ENCODE data around the gene UBR3.
"Not testable (repeated sequence)": the region's sequence is repeated elsewhere in the genome, so short reads cannot be mapped to it uniquely, and the experiment has no call there.

UBR3 gene

GRCh38 chr2:169946092-169946491 is 118.8 kb downstream of the UBR3 start:
- no peak for DNase-seq (ENCODE audit: low read depth in 3 of 3, low spot score in 1 of 3)

- no peak for DNase-seq (ENCODE audit: low read depth in 3 of 3, low spot score in 1 of 3)
Observed at GRCh38 chr2:169946546-169946945, 119.3 kb downstream of the UBR3 start.

GRCh38 chr2:169955940-169956339 is 128.7 kb downstream of the UBR3 start:
- DNase-seq (ENCODE audit: low read depth in 3 of 3, low spot score in 1 of 3) = no peak

DNA sequence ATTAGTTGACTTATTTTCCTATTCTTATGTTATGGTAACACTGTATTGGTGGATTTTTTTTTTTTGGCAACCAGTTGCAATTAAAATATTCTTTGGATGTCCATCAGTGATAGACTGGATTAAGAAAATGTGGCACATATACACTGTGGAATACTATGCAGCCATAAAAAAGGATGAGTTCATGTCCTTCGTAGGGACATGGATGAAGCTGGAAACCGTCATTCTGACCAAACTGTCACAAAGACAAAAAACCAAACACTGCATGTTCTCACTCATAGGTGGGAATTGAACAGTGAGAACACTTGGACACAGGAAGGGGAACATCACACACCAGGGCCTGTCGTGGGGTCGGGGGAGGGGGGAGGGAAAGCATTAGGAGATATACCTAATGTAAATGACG is 130.0 kb downstream of the UBR3 start:
- not testable (repeated sequence) for DNase-seq (ENCODE audit: low read depth in 3 of 3, low spot score in 1 of 3)

- no peak for DNase-seq (ENCODE audit: low read depth in 3 of 3, low spot score in 1 of 3)
Observed at GRCh38 chr2:169961911-169962310, 134.7 kb downstream of the UBR3 start.

DNA sequence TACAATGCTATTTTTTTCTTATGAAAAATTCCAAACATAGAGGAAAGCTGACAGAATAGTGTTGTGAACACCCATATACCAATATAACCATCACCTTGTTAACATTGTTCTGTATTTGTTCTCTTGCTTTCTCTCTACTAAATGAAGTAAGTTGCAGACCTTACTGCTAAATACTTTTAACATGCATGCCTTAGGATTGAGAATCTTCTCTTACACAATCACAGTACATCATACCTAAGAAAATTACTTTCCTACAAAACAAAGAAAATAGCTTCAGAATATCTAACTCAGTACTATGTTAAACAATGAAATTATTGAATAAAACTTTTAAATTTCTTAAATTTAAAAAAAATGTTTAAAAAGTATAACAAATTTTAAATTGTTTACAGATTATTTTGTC is 136.5 kb downstream of the UBR3 start:
- DNase-seq (ENCODE audit: low read depth in 3 of 3, low spot score in 1 of 3) = no peak

- DNase-seq (ENCODE audit: low read depth in 3 of 3, low spot score in 1 of 3) = no peak
Observed at GRCh38 chr2:169964740-169965139, 137.5 kb downstream of the UBR3 start.

GRCh38 chr2:169965495-169965894 is 138.2 kb downstream of the UBR3 start:
- no peak for DNase-seq (ENCODE audit: low read depth in 3 of 3, low spot score in 1 of 3)

- no peak for DNase-seq (ENCODE audit: low read depth in 3 of 3, low spot score in 1 of 3)
Observed at GRCh38 chr2:169966454-169966853, 139.2 kb downstream of the UBR3 start.

GRCh38 chr2:169968743-169969142 is 141.5 kb downstream of the UBR3 start:
- no peak for DNase-seq (ENCODE audit: low read depth in 3 of 3, low spot score in 1 of 3)

DNA sequence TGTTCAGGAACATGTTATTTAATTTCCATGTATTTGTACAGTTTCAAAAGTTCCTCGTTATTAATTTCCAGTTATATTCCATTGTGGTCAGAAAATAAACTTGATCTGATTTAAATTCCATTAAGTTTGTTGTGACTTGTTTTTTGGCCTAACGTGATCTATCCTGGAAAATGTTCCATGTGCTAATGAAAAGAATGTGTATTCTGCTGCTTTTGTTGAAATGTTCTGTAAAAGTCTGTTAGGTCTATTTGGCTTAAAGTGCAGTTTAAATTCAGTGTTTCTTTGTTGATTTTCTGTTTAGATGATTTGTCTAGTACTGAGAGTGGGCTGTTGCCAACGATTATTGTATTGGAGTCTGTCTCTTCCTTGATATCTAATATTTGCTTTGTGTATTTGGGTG is 148.0 kb downstream of the UBR3 start:
- DNase-seq (ENCODE audit: low read depth in 3 of 3, low spot score in 1 of 3) = no peak

- DNase-seq (ENCODE audit: low read depth in 3 of 3, low spot score in 1 of 3) = no peak
Observed at GRCh38 chr2:169976335-169976851, 149.1 kb downstream of the UBR3 start.

- no peak for DNase-seq (ENCODE audit: low read depth in 3 of 3, low spot score in 1 of 3)
Observed at GRCh38 chr2:169977530-169977929, 150.3 kb downstream of the UBR3 start.

DNA sequence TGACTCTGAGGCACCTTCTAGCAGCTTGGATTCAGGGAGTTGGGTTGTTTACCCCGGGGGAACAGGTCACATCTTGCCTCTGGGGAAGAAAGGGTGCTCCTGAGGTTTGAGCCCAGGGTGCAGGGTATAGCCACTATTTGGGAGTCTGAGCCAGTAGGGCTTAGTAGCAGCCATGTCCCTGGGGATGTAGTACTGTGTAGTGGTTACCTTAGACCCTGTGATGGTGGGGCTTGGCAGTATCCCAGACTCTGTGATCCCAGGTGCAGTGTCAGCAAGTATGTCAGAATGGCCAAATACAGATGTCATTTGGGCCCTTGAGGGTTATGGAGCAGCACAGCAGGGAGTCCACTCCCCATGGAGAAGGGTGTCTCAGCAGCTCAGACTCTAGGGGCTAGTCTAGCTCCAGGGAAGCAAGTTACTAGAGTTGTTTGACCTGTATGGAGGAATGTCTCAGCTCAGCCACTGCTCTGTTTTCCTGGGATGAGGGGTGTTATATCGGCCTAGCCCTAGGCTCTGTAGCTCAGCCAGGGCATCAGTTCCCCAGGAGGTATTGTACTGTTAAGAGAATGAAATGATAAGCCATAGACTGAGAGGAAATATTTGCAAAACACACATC is 151.3 kb downstream of the UBR3 start:
- DNase-seq (ENCODE audit: low read depth in 3 of 3, low spot score in 1 of 3) = no peak

- no peak for DNase-seq (ENCODE audit: low read depth in 3 of 3, low spot score in 1 of 3)
Observed at GRCh38 chr2:169979025-169979424, 151.8 kb downstream of the UBR3 start.

- no peak for DNase-seq (ENCODE audit: low read depth in 3 of 3, low spot score in 1 of 3)
Observed at GRCh38 chr2:169980001-169980400, 152.7 kb downstream of the UBR3 start.

GRCh38 chr2:169980643-169981042 is 153.4 kb downstream of the UBR3 start:
- no peak for DNase-seq (ENCODE audit: low read depth in 3 of 3, low spot score in 1 of 3)

- no peak for DNase-seq (ENCODE audit: low read depth in 3 of 3, low spot score in 1 of 3)
Observed at GRCh38 chr2:169982929-169983328, 155.7 kb downstream of the UBR3 start.

GRCh38 chr2:169983506-169983905 is 156.3 kb downstream of the UBR3 start:
- no peak for DNase-seq (ENCODE audit: low read depth in 3 of 3, low spot score in 1 of 3)

- no peak for DNase-seq (ENCODE audit: low read depth in 3 of 3, low spot score in 1 of 3)
Observed at GRCh38 chr2:169984145-169984544, 156.9 kb downstream of the UBR3 start.

GRCh38 chr2:169994752-169995151 is 167.5 kb downstream of the UBR3 start:
- DNase-seq (ENCODE audit: low read depth in 3 of 3, low spot score in 1 of 3) = no peak

DNA sequence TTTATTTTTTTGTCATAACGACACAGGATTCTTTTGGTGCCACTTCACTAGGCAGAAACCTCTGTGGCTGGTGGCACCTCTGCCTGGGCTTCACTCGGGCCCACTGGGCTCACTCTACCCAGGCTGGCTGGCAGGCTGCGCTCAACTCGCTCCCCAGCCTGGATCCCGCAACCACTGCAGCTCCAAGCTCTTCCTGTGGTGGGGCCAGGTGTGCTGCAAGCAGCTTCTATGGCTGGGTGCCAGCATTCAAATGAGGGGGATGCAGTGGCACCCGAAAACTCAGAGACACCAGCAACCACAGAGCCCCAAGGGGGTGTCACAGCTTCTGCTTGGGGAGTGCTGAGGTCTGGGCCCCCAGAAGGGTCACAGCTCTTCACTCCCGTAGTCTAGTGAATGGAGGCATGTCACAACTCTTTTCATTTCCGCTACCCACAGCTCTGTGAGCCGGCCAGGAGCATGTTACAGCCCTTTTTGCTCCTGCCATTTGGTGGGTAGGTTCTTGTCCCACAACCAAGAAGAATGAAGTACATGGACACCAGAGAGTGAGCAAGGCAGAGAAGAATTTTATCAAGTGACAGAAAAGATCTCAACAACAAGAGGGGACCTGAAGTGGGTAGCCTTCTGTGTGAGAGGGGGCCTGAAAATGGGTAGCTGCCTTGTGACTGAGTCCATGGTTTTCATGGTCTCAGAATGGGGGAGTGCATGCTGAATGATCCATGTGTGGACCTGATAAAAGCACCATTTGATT is 170.1 kb downstream of the UBR3 start:
- no peak for DNase-seq (ENCODE audit: low read depth in 3 of 3, low spot score in 1 of 3)

DNA sequence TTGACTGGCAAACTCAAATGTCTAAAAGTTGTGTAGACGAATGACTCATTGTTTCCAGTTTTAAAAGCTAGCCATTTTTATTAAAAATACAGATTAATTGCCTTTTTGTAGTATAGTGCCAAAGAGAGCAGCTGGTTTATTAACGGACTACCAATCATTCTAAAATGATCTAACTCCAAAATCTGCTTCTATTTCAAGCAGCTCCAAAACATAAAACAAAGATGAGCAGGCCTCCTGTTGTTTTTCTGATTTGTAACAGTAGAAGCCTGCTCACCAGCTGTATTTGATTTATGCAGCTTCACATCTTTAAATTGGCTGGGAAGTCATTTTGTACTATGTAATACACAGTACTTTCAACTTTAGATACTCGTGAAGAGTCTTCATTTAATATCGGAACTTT is 171.8 kb downstream of the UBR3 start:
- DNase-seq (ENCODE audit: low read depth in 3 of 3, low spot score in 1 of 3) = no peak
